Stimulated activated CD8-positive, alpha-beta memory T cell treated with anti-CD3 and anti-CD28 coated beads, Interleukin-7, amount 100 ng/mL, for 1 hour (primary cell): ENCODE results near the gene KRTAP5-2.
"Not testable (repeated sequence)": the region's sequence is repeated elsewhere in the genome, so short reads cannot be mapped to it uniquely, and the experiment has no call there.

Experiments used
- DNase-seq, 2 donors: peaks; one replicate each; pipeline ENCODE4 v3.0.0-alpha.2; 2020; ENCODE audit warnings: low read depth in 2 of 2

Gene KRTAP5-2

GRCh38 chr11:1628506-1629325 lies 30.6 kb upstream of the KRTAP5-2 start:
- peak; percentile 36 to 41 for DNase-seq

- DNase-seq = no peak
These were observed 27.4 kb upstream of the KRTAP5-2 start for GRCh38 chr11:1625541-1625940.

GRCh38 chr11:1624621-1625020 lies 26.5 kb upstream of the KRTAP5-2 start:
- no peak for DNase-seq

- no peak for DNase-seq
These were observed 25.6 kb upstream of the KRTAP5-2 start for GRCh38 chr11:1623716-1624115.

GRCh38 chr11:1622086-1622485 lies 24.0 kb upstream of the KRTAP5-2 start, which contains the start of gene KRTAP5-4:
KRTAP5-4 (minus strand) TSS chr11:1622138; CDS start chr11:1622093, 45 bp downstream.
- no peak for DNase-seq

GRCh38 chr11:1619449-1619848 lies 21.4 kb upstream of the KRTAP5-2 start:
- DNase-seq = no peak

- no peak for DNase-seq
These were observed 20.1 kb upstream of the KRTAP5-2 start for GRCh38 chr11:1618231-1618630.

GRCh38 chr11:1608363-1608762 lies 10.3 kb upstream of the KRTAP5-2 start, which contains the start of gene KRTAP5-3:
KRTAP5-3 (minus strand) TSS chr11:1608463; CDS start chr11:1608385, 78 bp downstream.
- DNase-seq = no peak

- not testable (repeated sequence) for DNase-seq
These were observed 9.8 kb upstream of the KRTAP5-2 start for GRCh38 chr11:1607901-1608300.

- DNase-seq = not testable (repeated sequence)
These were observed 9.2 kb upstream of the KRTAP5-2 start for GRCh38 chr11:1607156-1607845.

GRCh38 chr11:1605923-1606322 lies 7.8 kb upstream of the KRTAP5-2 start:
- DNase-seq = not testable (repeated sequence)

- DNase-seq = no peak
These were observed 6.6 kb upstream of the KRTAP5-2 start for GRCh38 chr11:1604711-1605110.

GRCh38 chr11:1604181-1604580 lies 6.1 kb upstream of the KRTAP5-2 start:
- no peak for DNase-seq

GRCh38 chr11:1603629-1604028 lies 5.5 kb upstream of the KRTAP5-2 start:
- DNase-seq = no peak

GRCh38 chr11:1601663-1602062 lies 3.6 kb upstream of the KRTAP5-2 start:
- DNase-seq = not testable (repeated sequence)

GRCh38 chr11:1600626-1601025 lies 2.5 kb upstream of the KRTAP5-2 start:
- no peak for DNase-seq

GRCh38 chr11:1598816-1599215 lies 722 bp upstream of the KRTAP5-2 start:
- DNase-seq = no peak

GRCh38 chr11:1598406-1598805 lies 312 bp upstream of the KRTAP5-2 start:
- DNase-seq = not testable (repeated sequence)

- no peak for DNase-seq
These were observed 632 bp downstream of the KRTAP5-2 start for GRCh38 chr11:1597331-1597993.

- DNase-seq = not testable (repeated sequence)
These were observed 1.4 kb downstream of the KRTAP5-2 start for GRCh38 chr11:1596576-1597121.

GRCh38 chr11:1595994-1596575 lies 2.0 kb downstream of the KRTAP5-2 start:
- DNase-seq = not testable (repeated sequence)

- no peak for DNase-seq
These were observed 5.5 kb downstream of the KRTAP5-2 start for GRCh38 chr11:1592628-1593027.
